B cell (primary cell): ENCODE results near the gene RPP14. TPM values are rescaled to one million over a fixed set of nuclear protein-coding genes. Genes with fewer than 3 reads are reported as not detected.

Source experiments
- ATAC-seq: fragments of 200-7000 bp; cut with Tn5 transposase; one replicate; pipeline ENCODE4 v1.10.0; 2021; ENCODE audit warnings: low read depth, mild to moderate bottlenecking, moderate number of reproducible peaks, moderate library complexity
- CTCF ChIA-PET: fragments of 350-600 bp; sonication (Branson Sonifier 250); formaldehyde crosslinking; loops from one replicate; lab custom pipeline; 2021; ENCODE audit warnings: antibody characterized with exemption, inconsistent platforms; lab: Charles Lee
- POLR2A ChIA-PET: fragments of 350-600 bp; sonication (Branson Sonifier 250); formaldehyde crosslinking; loops from one replicate; lab custom pipeline; 2021; ENCODE audit warnings: antibody characterized with exemption; lab: Charles Lee
- DNase-seq: peaks from one replicate; pipeline ENCODE4 v3.0.0; 2013
- H2AFZ ChIP-seq: 2 replicates; pipeline ENCODE4 v1.6.1; 2012; ENCODE audit warnings: mild to moderate bottlenecking, low read depth, low read length; ENCODE audit not compliant: insufficient read depth, poor library complexity, severe bottlenecking
- H3K27ac ChIP-seq, 2 donors: 1 replicate in 1 of 2; 2 replicates in 1 of 2; pipeline ENCODE4 v1.5.1; 2012 to 2013; ENCODE audit warnings: low read length in 2 of 2, mild to moderate bottlenecking in 2 of 2, moderate library complexity in 1 of 2
- H3K27me3 ChIP-seq, 4 experiments: fragments of 200-600 bp in 1 of 4; sonication (generic) in 1 of 4; replicated peaks in 1 of 4; 1 replicate in 2 of 4; 2 replicates in 2 of 4; pipeline versions ENCODE4 v1.6.1 to v1.7.0; 2013 to 2016; ENCODE audit warnings: low read length in 3 of 4, mild to moderate bottlenecking in 2 of 4, mixed read lengths in 1 of 4, moderate library complexity in 1 of 4; ENCODE audit not compliant: insufficient read depth in 4 of 4, control insufficient read depth in 3 of 4; ENCODE audit errors: control extremely low read depth in 1 of 4
- H3K36me3 ChIP-seq, 2 experiments: replicated peaks in 1 of 2; 1 replicate in 1 of 2; 2 replicates in 1 of 2; pipeline versions ENCODE4 v1.6.1 to v1.7.1; 2013; ENCODE audit warnings: low read length in 1 of 2; ENCODE audit not compliant: insufficient read depth in 2 of 2, control insufficient read depth in 1 of 2; ENCODE audit errors: control extremely low read depth in 1 of 2, extremely low read depth in 1 of 2
- H3K4me1 ChIP-seq, 2 donors: fragments of 200-600 bp in 1 of 2; sonication (generic) in 1 of 2; 1 replicate in 1 of 2; 2 replicates in 1 of 2; pipeline versions ENCODE4 v1.5.1 to v1.6.1; 2013 to 2017; ENCODE audit warnings: low read length in 2 of 2; ENCODE audit not compliant: control insufficient read depth in 2 of 2, insufficient read depth in 2 of 2
- H3K4me2 ChIP-seq: replicated peaks from 2 replicates; pipeline ENCODE3; 2012; ENCODE audit warnings: mild to moderate bottlenecking, low read depth, low read length; ENCODE audit not compliant: poor library complexity, severe bottlenecking
- H3K4me3 ChIP-seq, 5 experiments: fragments of 200-600 bp in 1 of 5; sonication (generic) in 1 of 5; 1 replicate in 3 of 5; 2 replicates in 2 of 5; pipeline versions ENCODE4 v1.5.1 to v1.7.0; 2011 to 2016; ENCODE audit warnings: low read length in 4 of 5, mild to moderate bottlenecking in 4 of 5, low read depth in 2 of 5, control low read depth in 1 of 5, moderate library complexity in 1 of 5; ENCODE audit not compliant: insufficient read depth in 1 of 5; ENCODE audit errors: control extremely low read depth in 1 of 5, extremely low read depth in 1 of 5
- H3K79me2 ChIP-seq: fragments of 200-600 bp; sonication (generic); one replicate; pipeline ENCODE4 v1.6.0; 2016; ENCODE audit warnings: low read length; ENCODE audit not compliant: control insufficient read depth, insufficient read depth
- H3K9ac ChIP-seq: fragments of 200-600 bp; sonication (generic); 2 replicates; pipeline ENCODE4 v1.6.1; 2017; ENCODE audit warnings: mild to moderate bottlenecking, low read length, moderate library complexity
- H3K9me3 ChIP-seq, 3 donors: one replicate each; pipeline versions ENCODE4 v1.6.1 to v1.7.1; 2013; ENCODE audit warnings: low read length in 2 of 3; ENCODE audit not compliant: control insufficient read depth in 2 of 3, insufficient read depth in 1 of 3; ENCODE audit errors: control extremely low read depth in 1 of 3
- H4K20me1 ChIP-seq: 2 replicates; pipeline ENCODE4 v1.6.0; 2012; ENCODE audit warnings: mild to moderate bottlenecking, low read length; ENCODE audit not compliant: insufficient read depth, control insufficient read depth, poor library complexity, severe bottlenecking
- H3K27ac Mint-ChIP-seq: one replicate; pipeline ENCODE4 v1.8.0; 2021; ENCODE audit warnings: mixed read lengths
- H3K27me3 Mint-ChIP-seq: one replicate; pipeline ENCODE4 v1.8.0; 2021; ENCODE audit warnings: mixed read lengths
- H3K4me1 Mint-ChIP-seq: one replicate; pipeline ENCODE4 v1.8.0; 2021; ENCODE audit warnings: mixed read lengths
- H3K4me3 Mint-ChIP-seq: one replicate; pipeline ENCODE4 v1.8.0; 2021; ENCODE audit warnings: mixed read lengths
- H3K9me3 Mint-ChIP-seq: one replicate; pipeline ENCODE4 v1.8.0; 2022; ENCODE audit warnings: mixed read lengths; ENCODE audit not compliant: insufficient read depth
- CTCF ChIP-seq: fragments of 200-600 bp; IDR thresholded peaks from one replicate; pipeline ENCODE4 v1.8.0; 2022; ENCODE audit warnings: antibody characterized with exemption, mild to moderate bottlenecking
- EZH2 ChIP-seq: IDR thresholded peaks from 2 replicates; pipeline ENCODE4 v1.6.1; 2012; ENCODE audit warnings: borderline replicate concordance, low read depth, mild to moderate bottlenecking, moderate library complexity, low read length; ENCODE audit not compliant: insufficient read depth, poor library complexity, severe bottlenecking
- WGBS: methylation state at CpG from one replicate; pipeline ENCODE4 v1.1.5; 2013; ENCODE audit warnings: missing lambda C conversion rate; ENCODE audit not compliant: insufficient coverage; 5-methylcytosine and 5-hydroxymethylcytosine counted together
- intact Hi-C: fragments of 100-400 bp; cut with micrococcal nuclease; formaldehyde crosslinking; loops from one replicate; pipeline ENCODE4 v1.10.0; 2022
- polyA plus RNA-seq: library from polyadenylated mRNA; depleted of rRNA; stranded (reverse); fragments of >200 nt; gene quantifications from 2 replicates; pipeline ENCODE4 v1.2.3, GENCODE V29; 2012
- total RNA-seq, 2 donors: library from RNA; stranded (reverse); fragments of 120-200 nt in 1 of 2; gene quantifications; 1 replicate in 1 of 2; 2 replicates in 1 of 2; pipeline versions ENCODE4 v1.2.3 to v1.2.4, GENCODE V29; 2013 to 2022

RPP14 gene
- total and polyA plus RNA-seq, 2 donors (not counting 1 experiment from before 2014, with no cell fraction given) = 4.7 to 17.9 TPM

- Mint-ChIP-seq H3K27me3 (no peaks in the 10 kb centered on the region), H3K9me3 (no peaks in the 10 kb centered on the region), H3K4me1 (peaks cover 77% of the 10 kb centered on the region), H3K27ac (peak overlapping the region; percentile 100), H3K4me3 (peak overlapping the region; percentile 99)
- POLR2A ChIA-PET = interaction anchor here (9.1 kb wide), 1 partner anchor 18 kb away, joined by 182 read pairs; the partner anchor contains the start of gene PXK
- H3K4me2 ChIP-seq = peak overlapping the region; percentile 80
- 10% methylated on average over 5 of the region's 8 CpGs for WGBS
- peak; percentile 53 for ATAC-seq
- CTCF ChIA-PET = interaction anchor here (0.6 to 15.0 kb wide), 8 partner anchors 12 to 60 kb away, joined by 3 to 349 read pairs (median 8); partner anchors contain the start of genes HTD2, PXK and RPP14
- H3K9me3 ChIP-seq = peaks cover 0 to 3% (median 0%) of the 10 kb centered on the region in 3 donors
- H3K27ac ChIP-seq = peak overlapping the region; percentile 94 to 97
- peaks cover 84 to 85% of the 10 kb centered on the region in 2 donors for H3K4me1 ChIP-seq
- peaks cover 91% of the 10 kb centered on the region for H3K79me2 ChIP-seq
- peak overlapping the region in 4 of 5 experiments; percentile 6 to 81 (median 16) for H3K4me3 ChIP-seq
- H3K27me3 ChIP-seq = no peaks in the 10 kb centered on the region
- intact Hi-C loops = loop anchor here (1.0 to 5.0 kb wide), 5 partner anchors 8 to 78 kb away; partner anchors contain the start of gene PDHB
- peak; percentile 81 for DNase-seq
- H3K36me3 ChIP-seq = peaks cover 0 to 9% of the 10 kb centered on the region in 2 experiments
- peak overlapping the region; percentile 8 for H2AFZ ChIP-seq
- TF ChIP-seq EZH2 (no peak), CTCF (no peak)
- H4K20me1 ChIP-seq = peaks cover 9% of the 10 kb centered on the region
- peak overlapping the region; percentile 79 for H3K9ac ChIP-seq
Observed at GRCh38 chr3:58355179-58355578, 49.1 kb downstream of the RPP14 start.

GRCh38 chr3:58356054-58356453, 50.0 kb downstream of the RPP14 start:
- Mint-ChIP-seq H3K27ac (peak overlapping the region; percentile 100), H3K4me1 (peaks cover 70% of the 10 kb centered on the region), H3K9me3 (no peaks in the 10 kb centered on the region), H3K27me3 (no peaks in the 10 kb centered on the region), H3K4me3 (peak overlapping the region; percentile 99)
- Histone ChIP-seq H3K9me3 (peaks cover 0 to 3% (median 0%) of the 10 kb centered on the region in 3 donors), H3K9ac (peak overlapping the region; percentile 79), H3K4me3 (peak overlapping the region in 3 of 5 experiments; percentile 1 to 81 (median 4)), H4K20me1 (peaks cover 9% of the 10 kb centered on the region), H3K79me2 (peaks cover 100% of the 10 kb centered on the region), H3K4me2 (peak overlapping the region; percentile 80), H3K27ac (peak overlapping the region; percentile 94 to 97), H3K27me3 (no peaks in the 10 kb centered on the region), H2AFZ (peak overlapping the region; percentile 23), H3K4me1 (peaks cover 75 to 76% of the 10 kb centered on the region in 2 donors), H3K36me3 (peaks cover 0 to 9% of the 10 kb centered on the region in 2 experiments)
- no peak for TF ChIP-seq EZH2
- no peak for TF ChIP-seq CTCF
- ATAC-seq (peak; percentile 69), DNase-seq (peak; percentile 81)
- WGBS = 0% methylated on average over 3 of the region's 4 CpGs
- intact Hi-C loops = loop anchor here (1.0 to 5.0 kb wide), 3 partner anchors 23 to 46 kb away; no protein-coding TSS in a partner anchor
- POLR2A ChIA-PET = interaction anchor here (0.6 to 9.1 kb wide), 3 partner anchors 8 to 19 kb away, joined by 3 to 182 read pairs (median 3); partner anchors contain the start of gene PXK
- CTCF ChIA-PET = interaction anchor here (0.7 to 15.0 kb wide), 12 partner anchors 10 to 136 kb away, joined by 3 to 349 read pairs (median 8); partner anchors contain the start of genes HTD2, KCTD6, PXK and RPP14
